Measurements from ENCODE around the gene UBN1.

The UBN1 gene

GRCh38 chr16:4890686-4891085, 43.4 kb downstream of the UBN1 start:
- Histone ChIP-seq H3K9ac (ENCODE audit: low read depth, low read length) (no peak overlapping the region), H3K27ac (ENCODE audit: low read length) (no peak overlapping the region), H3K79me2 (ENCODE audit: insufficient read depth, low read length) (no peaks in the 10 kb centered on the region), H3K4me2 (ENCODE audit: insufficient read depth, low read length) (no peak overlapping the region), H3K36me3 (ENCODE audit: insufficient read depth, low read length) (peaks cover 8% of the 10 kb centered on the region; the same call in 1 of the 2 replicates), H3K27me3 (ENCODE audit: insufficient read depth, low read length, poor library complexity) (no peaks in the 10 kb centered on the region), H3K9me3 (ENCODE audit: insufficient read depth, low read length, severe bottlenecking) (no peaks in the 10 kb centered on the region), H3K4me3 (ENCODE audit: low read depth in 1 of 2, low read length in 2 of 2) (no peak overlapping the region), H3K4me1 (ENCODE audit: insufficient read depth, low read length) (no peaks in the 10 kb centered on the region), H2AFZ (ENCODE audit: low read depth, low read length) (no peak overlapping the region), H4K20me1 (ENCODE audit: insufficient read depth, low read length) (peaks cover 15% of the 10 kb centered on the region)
- ATAC-seq (ENCODE audit: insufficient read depth, low read depth) (no peak), DNase-seq (no peak)
- TF ChIP-seq EZH2 (IDR thresholded peaks at IDR 0.05; ENCODE audit: borderline replicate concordance, low read depth, low read length, severe bottlenecking) (no peak), CTCF (IDR thresholded peaks at IDR 0.05; ENCODE audit: borderline replicate concordance, extremely low read depth, low read length, poor library complexity, severe bottlenecking) (no peak)

DNA sequence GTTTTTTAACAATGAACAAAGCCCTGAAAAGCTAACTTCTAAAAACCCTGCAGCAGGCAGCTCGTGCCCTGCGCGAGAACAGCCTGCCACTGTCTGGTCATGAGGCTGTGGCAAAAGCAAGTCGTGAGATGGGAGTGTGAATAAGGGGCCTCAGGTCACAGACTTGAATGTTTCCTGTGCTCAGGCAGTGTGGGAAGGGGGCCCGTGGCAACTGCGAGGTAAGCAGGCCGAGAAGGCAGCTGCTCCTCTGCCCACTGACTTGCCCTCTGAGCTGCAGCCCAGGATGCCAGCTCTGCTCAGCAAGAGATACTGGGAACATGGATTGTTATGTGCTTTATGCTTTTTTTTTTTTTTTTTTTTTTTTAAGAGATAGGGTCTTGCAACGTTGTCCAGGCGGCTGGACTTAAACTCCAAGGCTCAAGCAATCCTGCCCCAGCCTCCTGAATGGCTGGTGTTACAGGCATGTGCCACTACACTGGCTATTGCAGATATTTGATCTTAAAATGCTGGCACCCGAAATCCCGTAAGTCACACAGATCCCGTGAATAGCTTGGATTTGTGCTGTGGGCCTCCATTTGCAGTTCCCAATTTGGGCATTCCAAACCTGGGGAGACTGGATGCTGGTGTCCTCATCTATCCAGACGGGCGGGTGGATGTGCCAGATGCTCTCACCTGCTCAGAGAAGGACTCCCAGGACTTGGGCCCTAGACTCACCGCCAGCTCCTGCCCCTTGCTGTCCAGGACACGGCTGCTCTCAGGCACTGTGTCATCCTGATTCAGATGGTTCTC, 44.0 kb downstream of the UBN1 start:
- Histone ChIP-seq H4K20me1 (ENCODE audit: insufficient read depth, low read length) (peaks cover 16% of the 10 kb centered on the region), H3K4me3 (ENCODE audit: low read depth in 1 of 2, low read length in 2 of 2) (no peak overlapping the region), H3K9ac (ENCODE audit: low read depth, low read length) (no peak overlapping the region), H2AFZ (ENCODE audit: low read depth, low read length) (no peak overlapping the region), H3K27me3 (ENCODE audit: insufficient read depth, low read length, poor library complexity) (no peaks in the 10 kb centered on the region), H3K4me1 (ENCODE audit: insufficient read depth, low read length) (no peaks in the 10 kb centered on the region), H3K4me2 (ENCODE audit: insufficient read depth, low read length) (no peak overlapping the region), H3K36me3 (ENCODE audit: insufficient read depth, low read length) (peaks cover 3% of the 10 kb centered on the region; the same call in 1 of the 2 replicates), H3K9me3 (ENCODE audit: insufficient read depth, low read length, severe bottlenecking) (no peaks in the 10 kb centered on the region), H3K27ac (ENCODE audit: low read length) (no peak overlapping the region), H3K79me2 (ENCODE audit: insufficient read depth, low read length) (no peaks in the 10 kb centered on the region)
- DNase-seq (no peak), ATAC-seq (ENCODE audit: insufficient read depth, low read depth) (no peak)
- no peak for TF ChIP-seq CTCF (IDR thresholded peaks at IDR 0.05; ENCODE audit: borderline replicate concordance, extremely low read depth, low read length, poor library complexity, severe bottlenecking)
- no peak for TF ChIP-seq EZH2 (IDR thresholded peaks at IDR 0.05; ENCODE audit: borderline replicate concordance, low read depth, low read length, severe bottlenecking)

GRCh38 chr16:4891886-4892216, 44.6 kb downstream of the UBN1 start:
- no peak for TF ChIP-seq EZH2 (IDR thresholded peaks at IDR 0.05; ENCODE audit: borderline replicate concordance, low read depth, low read length, severe bottlenecking)
- 0 out of 2 replicates have a peak, but pooled peaks cover 2% of the 10 kb centered on the region for H3K36me3 ChIP-seq (ENCODE audit: insufficient read depth, low read length)
- no peak overlapping the region for H3K4me2 ChIP-seq (ENCODE audit: insufficient read depth, low read length)
- no peaks in the 10 kb centered on the region for H3K79me2 ChIP-seq (ENCODE audit: insufficient read depth, low read length)
- H3K4me1 ChIP-seq (ENCODE audit: insufficient read depth, low read length), result no peaks in the 10 kb centered on the region
- no peaks in the 10 kb centered on the region for H3K9me3 ChIP-seq (ENCODE audit: insufficient read depth, low read length, severe bottlenecking)
- H3K27me3 ChIP-seq (ENCODE audit: insufficient read depth, low read length, poor library complexity), result no peaks in the 10 kb centered on the region
- no peak overlapping the region for H3K4me3 ChIP-seq (ENCODE audit: low read depth in 1 of 2, low read length in 2 of 2)
- ATAC-seq (ENCODE audit: insufficient read depth, low read depth) (no peak), DNase-seq (no peak)
- no peak overlapping the region for H3K27ac ChIP-seq (ENCODE audit: low read length)
- H2AFZ ChIP-seq (ENCODE audit: low read depth, low read length), result no peak overlapping the region
- H3K9ac ChIP-seq (ENCODE audit: low read depth, low read length), result no peak overlapping the region
- H4K20me1 ChIP-seq (ENCODE audit: insufficient read depth, low read length), result peaks cover 16% of the 10 kb centered on the region

- H2AFZ ChIP-seq (ENCODE audit: low read depth, low read length), result no peak overlapping the region
- no peak overlapping the region for H3K4me2 ChIP-seq (ENCODE audit: insufficient read depth, low read length)
- no peak overlapping the region for H3K4me3 ChIP-seq (ENCODE audit: low read depth in 1 of 2, low read length in 2 of 2)
- TF ChIP-seq EZH2 (IDR thresholded peaks at IDR 0.05; ENCODE audit: borderline replicate concordance, low read depth, low read length, severe bottlenecking) (no peak), CTCF (IDR thresholded peaks at IDR 0.05; ENCODE audit: borderline replicate concordance, extremely low read depth, low read length, poor library complexity, severe bottlenecking) (no peak)
- H3K4me1 ChIP-seq (ENCODE audit: insufficient read depth, low read length), result no peaks in the 10 kb centered on the region
- H3K79me2 ChIP-seq (ENCODE audit: insufficient read depth, low read length), result no peaks in the 10 kb centered on the region
- 0 out of 2 replicates have a peak, but pooled peaks cover 2% of the 10 kb centered on the region for H3K36me3 ChIP-seq (ENCODE audit: insufficient read depth, low read length)
- H4K20me1 ChIP-seq (ENCODE audit: insufficient read depth, low read length), result peaks cover 16% of the 10 kb centered on the region
- H3K9me3 ChIP-seq (ENCODE audit: insufficient read depth, low read length, severe bottlenecking), result no peaks in the 10 kb centered on the region
- no peak overlapping the region for H3K27ac ChIP-seq (ENCODE audit: low read length)
- no peak for ATAC-seq (ENCODE audit: insufficient read depth, low read depth)
- DNase-seq, result no peak
- H3K27me3 ChIP-seq (ENCODE audit: insufficient read depth, low read length, poor library complexity), result no peaks in the 10 kb centered on the region
- H3K9ac ChIP-seq (ENCODE audit: low read depth, low read length), result no peak overlapping the region
These were observed 45.3 kb downstream of the UBN1 start for GRCh38 chr16:4892361-4893102.

Measured in DND-41 (cell line).